ENCODE measurements around the gene INSR. TPM values are rescaled to one million over a fixed set of nuclear protein-coding genes. Genes with fewer than 3 reads are reported as not detected.

The INSR gene
- total RNA-seq, 2 experiments from 2014 or later = 0.87 to 1.0 TPM

DNA sequence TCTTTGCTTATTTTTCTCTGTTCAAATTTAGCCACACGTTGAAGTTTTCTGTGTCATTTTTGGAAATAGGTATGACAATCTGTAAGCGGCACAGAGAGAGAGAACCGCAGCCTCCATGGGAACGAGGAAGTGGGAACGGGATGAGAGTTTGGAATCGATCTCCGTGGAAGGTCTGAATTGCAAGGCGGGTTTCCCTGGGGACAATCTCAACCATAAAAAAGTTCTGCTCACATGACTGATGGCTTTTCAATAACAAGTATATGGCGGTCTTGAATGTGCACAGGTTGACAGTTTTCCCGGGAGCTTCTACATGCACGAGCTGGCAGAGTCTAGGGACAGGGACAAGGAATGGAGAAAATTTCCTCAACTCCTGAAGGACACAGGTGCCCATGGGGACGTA is 90.9 kb downstream of the INSR start:
- Mint-ChIP-seq H3K27ac (no peak overlapping the region), H3K36me3 (ENCODE audit: low read depth) (no peaks in the 10 kb centered on the region), H3K27me3 (peaks cover 14% of the 10 kb centered on the region), H3K4me1 (ENCODE audit: low read depth) (peaks cover 20% of the 10 kb centered on the region), H3K9me3 (no peaks in the 10 kb centered on the region), H3K4me3 (no peak overlapping the region)
- intact Hi-C loops (cut with micrococcal nuclease) = no loop called here
- no peak for ATAC-seq
- POLR2A ChIA-PET = interaction anchor here (0.7 to 1.1 kb wide), 2 partner anchors 13 to 21 kb away, joined by 3 to 4 read pairs; no protein-coding TSS in a partner anchor
- DNase-seq = no peak
- CTCF ChIA-PET = no interaction called here
- TF ChIP-seq, protein P1, sequence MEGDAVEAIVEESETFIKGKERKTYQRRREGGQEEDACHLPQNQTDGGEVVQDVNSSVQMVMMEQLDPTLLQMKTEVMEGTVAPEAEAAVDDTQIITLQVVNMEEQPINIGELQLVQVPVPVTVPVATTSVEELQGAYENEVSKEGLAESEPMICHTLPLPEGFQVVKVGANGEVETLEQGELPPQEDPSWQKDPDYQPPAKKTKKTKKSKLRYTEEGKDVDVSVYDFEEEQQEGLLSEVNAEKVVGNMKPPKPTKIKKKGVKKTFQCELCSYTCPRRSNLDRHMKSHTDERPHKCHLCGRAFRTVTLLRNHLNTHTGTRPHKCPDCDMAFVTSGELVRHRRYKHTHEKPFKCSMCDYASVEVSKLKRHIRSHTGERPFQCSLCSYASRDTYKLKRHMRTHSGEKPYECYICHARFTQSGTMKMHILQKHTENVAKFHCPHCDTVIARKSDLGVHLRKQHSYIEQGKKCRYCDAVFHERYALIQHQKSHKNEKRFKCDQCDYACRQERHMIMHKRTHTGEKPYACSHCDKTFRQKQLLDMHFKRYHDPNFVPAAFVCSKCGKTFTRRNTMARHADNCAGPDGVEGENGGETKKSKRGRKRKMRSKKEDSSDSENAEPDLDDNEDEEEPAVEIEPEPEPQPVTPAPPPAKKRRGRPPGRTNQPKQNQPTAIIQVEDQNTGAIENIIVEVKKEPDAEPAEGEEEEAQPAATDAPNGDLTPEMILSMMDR (IDR thresholded peaks at IDR 0.05) = no peak

DNA sequence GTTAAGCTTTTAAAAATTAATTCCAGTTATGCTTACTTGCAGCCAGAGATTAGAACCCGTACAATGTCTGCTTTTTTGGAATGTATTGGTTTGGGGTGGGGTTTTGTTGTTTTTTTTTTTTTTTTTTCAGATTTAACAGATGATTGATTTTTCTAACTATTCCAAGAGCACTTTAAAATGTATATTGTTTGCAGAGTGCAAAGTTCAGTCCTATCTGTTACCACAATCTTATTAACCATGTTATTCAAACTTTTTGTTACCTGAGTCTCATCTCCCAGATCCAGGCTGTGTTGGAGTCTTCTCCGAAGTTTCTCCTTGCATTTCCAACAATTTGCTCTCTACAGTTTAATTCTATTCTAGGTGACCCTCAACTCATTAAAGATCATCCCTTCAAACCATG is 91.3 kb downstream of the INSR start:
- TF ChIP-seq, protein P1 (IDR thresholded peaks at IDR 0.05) = no peak
- H3K27ac Mint-ChIP-seq = no peak overlapping the region
- ATAC-seq = no peak

DNA sequence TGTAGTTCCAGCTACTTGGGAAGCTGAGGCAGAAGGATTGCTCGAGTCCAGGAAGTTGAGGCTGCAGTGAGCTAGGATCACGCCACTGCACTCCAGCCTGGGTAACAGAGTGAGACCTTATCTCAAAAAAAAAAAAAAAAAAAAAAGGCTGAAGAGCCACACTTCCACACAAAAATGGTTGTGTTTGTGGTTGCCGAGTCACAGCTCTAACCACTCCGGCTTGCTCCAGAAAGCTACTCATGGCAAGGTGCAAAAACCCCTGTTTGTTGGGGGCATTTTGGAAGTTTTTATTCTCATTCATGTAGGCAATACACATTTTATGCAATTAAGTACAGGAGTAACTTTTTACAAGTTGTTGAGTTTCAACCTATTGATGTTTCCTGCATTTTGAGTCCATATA is 93.5 kb downstream of the INSR start:
- TF ChIP-seq, protein P1 (IDR thresholded peaks at IDR 0.05) = no peak
- peaks cover 18% of the 10 kb centered on the region for H3K4me1 Mint-ChIP-seq (ENCODE audit: low read depth)
- intact Hi-C loops (cut with micrococcal nuclease) = no loop called here
- peak; percentile 61 for DNase-seq
- H3K9me3 Mint-ChIP-seq = no peaks in the 10 kb centered on the region
- no peak overlapping the region for H3K4me3 Mint-ChIP-seq
- H3K27ac Mint-ChIP-seq = no peak overlapping the region
- peaks cover 14% of the 10 kb centered on the region for H3K27me3 Mint-ChIP-seq
- ATAC-seq = no peak
- ChIA-PET CTCF (interaction anchor here (0.6 to 2.1 kb wide), 3 partner anchors 52 to 319 kb away, joined by 3 to 11 read pairs (median 3); no protein-coding TSS in a partner anchor), POLR2A (interaction anchor here (1.1 kb wide), 1 partner anchor 22 kb away, joined by 5 read pairs; no protein-coding TSS in a partner anchor)
- H3K36me3 Mint-ChIP-seq (ENCODE audit: low read depth) = no peaks in the 10 kb centered on the region

More for the DNA sequence above, 91.3 kb downstream of the INSR start:
- intact Hi-C loops (cut with micrococcal nuclease) = no loop called here
- Mint-ChIP-seq H3K4me1 (ENCODE audit: low read depth) (peaks cover 15% of the 10 kb centered on the region), H3K36me3 (ENCODE audit: low read depth) (no peaks in the 10 kb centered on the region), H3K9me3 (no peaks in the 10 kb centered on the region), H3K27me3 (peaks cover 14% of the 10 kb centered on the region), H3K4me3 (no peak overlapping the region)
- DNase-seq = no peak
- ChIA-PET CTCF (no interaction called here), POLR2A (no interaction called here)

DNA sequence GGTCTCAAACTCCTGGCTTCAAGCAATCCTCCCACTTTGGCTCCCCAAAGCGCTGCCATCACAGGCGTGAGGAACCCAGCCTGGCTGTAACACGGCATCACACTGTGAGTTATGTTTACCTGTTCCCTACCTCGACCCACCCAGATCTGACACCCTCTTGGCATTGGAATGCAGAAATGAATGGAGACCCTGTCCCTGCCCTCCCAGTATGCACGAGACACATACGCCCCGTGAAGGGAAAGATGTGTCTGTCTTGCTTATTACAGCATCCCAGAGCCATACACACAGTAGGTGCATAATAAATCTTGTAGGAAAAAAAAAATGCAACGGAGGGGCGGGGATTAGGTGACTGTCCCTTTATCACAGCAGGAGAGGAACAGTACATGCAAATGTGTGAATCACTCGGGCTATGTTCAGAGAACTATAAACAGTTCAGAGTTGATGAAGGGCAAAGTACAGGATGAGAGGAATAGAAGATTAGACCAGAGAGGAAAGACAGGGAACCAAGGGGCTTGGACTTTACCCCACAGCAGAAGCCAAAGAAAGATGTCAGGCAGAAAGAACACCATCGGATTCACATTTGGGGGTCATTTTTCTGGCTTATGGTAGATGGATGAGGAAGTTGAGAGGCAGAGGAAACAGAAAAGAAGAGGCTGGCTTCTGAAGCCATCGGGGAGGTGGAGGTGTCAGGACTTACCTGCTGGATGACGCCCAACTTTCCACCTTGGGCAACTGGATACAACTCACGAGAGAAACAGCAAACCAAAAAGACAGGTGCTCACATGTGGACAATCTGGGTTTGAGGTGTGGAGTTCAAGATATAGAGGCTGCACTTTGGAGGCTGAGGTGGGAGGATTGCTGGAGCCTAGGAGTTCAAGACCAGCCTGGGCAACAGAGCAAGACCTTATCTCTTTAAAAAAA is 94.3 kb downstream of the INSR start:
- no peaks in the 10 kb centered on the region for H3K9me3 Mint-ChIP-seq
- H3K4me3 Mint-ChIP-seq = no peak overlapping the region
- DNase-seq (no peak), ATAC-seq (no peak)
- intact Hi-C loops (cut with micrococcal nuclease) = no loop called here
- peaks cover 18% of the 10 kb centered on the region for H3K27me3 Mint-ChIP-seq
- no peaks in the 10 kb centered on the region for H3K36me3 Mint-ChIP-seq (ENCODE audit: low read depth)
- ChIA-PET CTCF (interaction anchor here (0.6 to 2.1 kb wide), 3 partner anchors 51 to 318 kb away, joined by 3 to 11 read pairs (median 3); no protein-coding TSS in a partner anchor), POLR2A (no interaction called here)
- peaks cover 18% of the 10 kb centered on the region for H3K4me1 Mint-ChIP-seq (ENCODE audit: low read depth)
- H3K27ac Mint-ChIP-seq = no peak overlapping the region
- TF ChIP-seq, protein P1 (IDR thresholded peaks at IDR 0.05) = no peak

Measured in activated CD8-positive, alpha-beta T cell treated with anti-CD3 and anti-CD28 coated beads for 36 hours (primary cell).